GM18526 (cell line): ENCODE data around the gene FCRL6.

Experiments used
- POLR2A ChIP-seq: IDR thresholded peaks from 3 replicates; pipeline ENCODE4 v1.6.1; 2011; ENCODE audit not compliant: insufficient read length; ENCODE audit errors: extremely low read depth

The FCRL6 gene, protein sequence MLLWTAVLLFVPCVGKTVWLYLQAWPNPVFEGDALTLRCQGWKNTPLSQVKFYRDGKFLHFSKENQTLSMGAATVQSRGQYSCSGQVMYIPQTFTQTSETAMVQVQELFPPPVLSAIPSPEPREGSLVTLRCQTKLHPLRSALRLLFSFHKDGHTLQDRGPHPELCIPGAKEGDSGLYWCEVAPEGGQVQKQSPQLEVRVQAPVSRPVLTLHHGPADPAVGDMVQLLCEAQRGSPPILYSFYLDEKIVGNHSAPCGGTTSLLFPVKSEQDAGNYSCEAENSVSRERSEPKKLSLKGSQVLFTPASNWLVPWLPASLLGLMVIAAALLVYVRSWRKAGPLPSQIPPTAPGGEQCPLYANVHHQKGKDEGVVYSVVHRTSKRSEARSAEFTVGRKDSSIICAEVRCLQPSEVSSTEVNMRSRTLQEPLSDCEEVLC

DNA sequence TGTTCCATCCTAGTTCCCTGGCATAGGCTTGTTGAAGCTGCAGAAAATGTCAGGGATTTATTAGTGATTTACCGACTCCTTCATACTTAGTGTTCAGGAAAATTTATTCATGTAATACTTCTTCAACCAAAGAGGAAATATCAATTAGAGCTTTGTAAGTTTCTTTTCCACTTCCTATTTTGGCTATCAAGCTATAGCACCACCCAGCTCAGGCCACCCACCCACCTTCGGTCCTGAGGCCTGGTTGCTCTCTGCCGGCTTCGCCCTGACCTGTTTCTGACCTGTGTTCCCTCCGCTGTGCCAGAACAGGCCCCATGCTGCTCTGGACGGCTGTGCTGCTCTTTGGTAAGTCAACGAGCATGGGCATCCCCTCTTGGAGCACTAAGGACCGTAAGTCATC is at the start of gene FCRL6:
Gene FCRL6 (plus strand): TSS at position 250 of the 400 bp plus-strand sequence. CDS start 65 bp downstream, at position 315.
- no peak for TF ChIP-seq POLR2A

DNA sequence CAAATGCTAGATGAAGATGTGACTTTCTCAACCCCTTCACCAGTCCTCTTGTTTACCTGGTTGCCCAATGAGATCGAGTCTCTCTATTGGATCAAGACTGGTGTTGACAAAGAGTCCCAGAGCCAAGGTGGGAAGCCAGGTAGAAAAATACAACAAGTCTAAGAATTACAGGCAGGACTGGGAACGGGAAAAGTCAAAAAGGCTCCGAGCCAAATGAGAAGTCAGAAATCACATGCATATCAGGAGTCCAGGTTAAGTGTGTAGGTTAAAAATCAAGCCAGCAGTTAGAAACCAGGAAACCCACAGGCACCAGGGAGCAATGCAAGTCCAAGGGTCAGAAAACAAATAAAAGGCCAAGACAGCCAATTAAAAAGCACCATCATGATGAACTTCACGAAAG is 48.8 kb upstream of the FCRL6 start:
- no peak for TF ChIP-seq POLR2A

DNA sequence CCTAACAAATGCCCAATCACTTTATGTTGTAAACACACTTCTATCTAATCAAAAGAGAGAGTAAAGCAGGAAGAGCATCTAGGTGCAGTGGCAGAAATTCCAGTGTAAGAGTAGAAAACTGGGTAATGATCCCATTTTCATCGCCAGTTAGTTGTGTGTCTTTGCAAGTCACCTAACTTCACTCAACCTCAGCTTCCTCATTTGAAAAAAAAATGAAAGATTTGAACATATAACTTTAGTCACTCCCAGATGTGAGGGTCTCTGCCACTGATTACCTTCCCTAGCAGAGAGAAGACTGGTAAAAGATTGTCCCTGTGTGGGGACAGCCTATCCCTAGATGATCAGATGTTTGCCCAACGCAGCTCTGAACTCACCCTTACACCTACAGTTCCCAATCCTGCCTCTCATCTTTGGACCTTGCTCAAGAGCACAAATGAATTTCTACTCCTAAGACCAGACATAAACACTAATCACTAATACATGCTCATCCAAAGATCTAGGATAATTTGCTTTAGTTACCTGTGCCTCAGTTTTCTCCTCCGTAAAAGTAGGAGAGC is 46.6 kb upstream of the FCRL6 start:
- TF ChIP-seq POLR2A, result no peak

DNA sequence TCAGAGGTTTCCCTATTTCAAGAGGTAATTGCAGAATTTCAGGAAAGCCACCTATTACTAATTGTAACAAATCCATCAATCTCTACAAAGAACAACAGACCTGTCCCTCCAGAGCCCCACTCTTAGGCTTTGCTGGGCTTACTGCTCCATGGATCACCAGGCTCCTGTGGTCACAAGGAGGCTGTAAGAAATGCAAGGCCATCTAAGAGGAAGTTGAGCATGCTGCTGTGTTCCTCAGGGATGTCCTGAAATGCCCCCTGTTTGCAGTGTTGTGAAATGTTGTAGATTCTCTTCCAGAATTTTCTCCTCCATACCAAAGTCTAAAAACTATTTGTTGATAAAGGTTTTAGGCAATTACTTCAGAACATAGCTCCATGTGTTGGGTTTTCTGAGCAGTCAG is 45.8 kb upstream of the FCRL6 start:
- no peak for TF ChIP-seq POLR2A

DNA sequence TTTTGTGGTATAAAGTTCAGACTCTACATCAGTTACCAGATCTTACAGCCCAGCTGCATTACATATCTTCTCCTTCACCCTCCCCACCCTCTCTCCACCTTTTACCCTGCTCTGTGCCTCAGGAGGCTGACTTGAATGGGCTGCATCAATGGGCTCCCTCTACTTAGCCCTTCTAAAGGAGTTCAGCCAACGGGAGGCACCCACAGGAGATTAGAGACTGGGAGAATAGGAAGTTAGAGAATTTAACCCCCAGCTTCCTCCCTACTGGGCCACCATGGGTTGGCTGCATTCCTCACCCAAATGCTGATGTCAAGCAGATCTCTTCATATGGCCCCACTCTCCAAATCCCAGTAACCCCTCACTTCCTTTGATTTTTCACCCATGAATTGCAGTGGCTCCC is 38.5 kb upstream of the FCRL6 start:
- TF ChIP-seq POLR2A, result no peak

DNA sequence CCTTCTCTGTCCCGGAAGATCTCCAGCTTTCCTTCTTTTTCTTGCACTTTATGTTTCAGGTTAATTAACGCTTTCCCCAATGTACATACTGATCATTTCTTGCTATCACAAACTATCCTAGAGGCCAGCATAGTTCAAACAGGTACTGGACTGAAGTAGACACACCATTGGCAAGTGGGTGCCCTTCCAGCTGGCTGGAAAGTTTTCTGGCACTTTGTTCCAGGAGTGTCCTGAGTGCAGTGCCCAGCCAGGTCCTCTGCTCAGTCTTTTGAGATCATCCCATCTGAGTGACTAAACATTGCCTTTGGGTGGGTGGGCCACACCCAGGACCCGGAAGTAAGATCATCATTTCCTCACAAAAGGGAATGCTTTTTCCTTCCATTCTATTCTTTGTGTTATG is 36.4 kb upstream of the FCRL6 start:
- TF ChIP-seq POLR2A, result no peak

DNA sequence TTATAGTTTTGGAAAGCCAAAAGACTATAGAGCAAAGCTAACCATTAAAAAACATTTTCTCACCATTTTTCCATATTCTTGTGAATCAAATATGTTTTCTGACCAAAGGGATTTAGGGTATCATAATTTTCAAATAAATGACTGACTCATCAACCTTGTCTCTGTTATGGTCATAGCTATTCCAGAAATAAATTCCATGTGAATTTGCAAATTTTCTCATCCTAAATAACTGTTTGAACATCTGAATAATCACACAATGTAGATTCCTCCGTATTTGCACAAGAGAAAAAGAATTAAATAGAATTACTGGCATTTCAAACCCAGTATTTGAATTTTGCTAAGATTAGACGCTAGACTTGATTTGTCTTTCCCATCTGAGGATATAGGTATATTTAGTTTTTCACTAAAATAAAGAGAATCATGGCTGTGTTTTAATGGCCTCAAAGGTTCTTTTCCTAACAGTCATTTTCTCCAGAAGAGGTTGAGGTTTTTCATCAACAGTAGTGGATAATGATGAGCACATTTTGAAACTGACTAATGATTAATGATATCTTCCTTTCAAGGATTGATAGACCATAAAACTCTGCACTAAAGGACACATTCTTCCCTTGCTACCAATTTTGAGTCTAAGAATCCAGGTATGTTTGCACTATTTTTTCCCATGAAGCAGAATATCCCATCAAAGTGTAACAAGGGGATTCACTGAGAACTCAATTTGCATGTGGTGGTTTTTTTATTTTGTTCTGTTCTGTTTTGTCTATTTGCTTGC is 30.8 kb upstream of the FCRL6 start:
- no peak for TF ChIP-seq POLR2A

DNA sequence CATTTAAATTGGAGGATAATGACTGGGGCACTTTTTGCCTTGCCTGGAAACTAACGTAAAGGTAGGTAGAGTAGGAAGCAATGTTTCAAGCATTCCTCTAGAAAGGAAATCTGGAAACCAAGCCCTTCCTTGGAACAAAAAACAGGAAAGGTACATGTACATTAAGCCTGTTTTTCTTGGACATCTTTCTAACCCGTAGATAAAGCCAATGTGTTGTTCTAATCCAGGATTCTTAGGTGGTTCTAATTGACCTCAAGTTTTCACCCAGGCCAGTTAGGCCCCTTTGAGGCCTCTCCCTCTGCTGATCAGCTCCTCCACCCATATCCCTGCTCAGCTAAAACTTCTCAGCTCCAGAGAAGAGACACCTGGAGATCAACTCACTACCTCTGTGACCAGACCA is 27.7 kb upstream of the FCRL6 start:
- no peak for TF ChIP-seq POLR2A

DNA sequence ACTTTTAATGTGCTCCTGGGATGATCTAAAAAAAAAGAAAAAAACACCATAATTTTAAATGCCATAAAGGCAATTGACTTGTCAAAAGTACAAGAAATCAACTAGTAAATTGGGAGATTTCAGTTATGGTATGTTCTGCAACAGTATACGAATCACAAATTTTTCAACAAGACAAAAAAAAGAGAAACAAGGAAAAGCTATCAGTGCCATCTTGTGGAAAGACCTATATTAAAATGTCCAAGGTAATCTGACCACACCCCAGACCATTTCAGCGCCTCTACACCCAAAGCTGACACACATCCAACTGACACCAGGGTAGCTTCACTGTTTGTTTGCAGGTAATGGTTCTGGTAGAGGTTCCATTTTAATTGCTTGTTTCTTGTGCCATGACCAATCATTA is 26.4 kb upstream of the FCRL6 start:
- no peak for TF ChIP-seq POLR2A

DNA sequence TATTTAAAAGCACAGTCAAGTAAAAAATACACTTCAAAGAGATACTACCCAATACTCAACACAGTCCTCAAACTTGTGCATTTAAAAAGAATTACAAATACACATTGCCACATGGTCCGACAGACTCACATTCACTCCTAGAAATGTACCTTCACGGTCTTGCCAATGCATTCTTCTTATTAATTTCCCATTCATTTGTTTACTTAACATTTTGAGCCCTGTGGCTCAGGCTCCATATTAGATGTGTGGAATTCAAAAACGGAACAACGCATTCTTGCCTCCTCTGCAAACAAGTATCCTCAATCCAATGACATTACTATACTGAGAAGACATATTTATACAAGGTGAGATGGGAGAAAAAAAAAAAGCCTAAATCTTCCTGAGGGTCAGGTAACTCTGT is 23.9 kb upstream of the FCRL6 start:
- no peak for TF ChIP-seq POLR2A

DNA sequence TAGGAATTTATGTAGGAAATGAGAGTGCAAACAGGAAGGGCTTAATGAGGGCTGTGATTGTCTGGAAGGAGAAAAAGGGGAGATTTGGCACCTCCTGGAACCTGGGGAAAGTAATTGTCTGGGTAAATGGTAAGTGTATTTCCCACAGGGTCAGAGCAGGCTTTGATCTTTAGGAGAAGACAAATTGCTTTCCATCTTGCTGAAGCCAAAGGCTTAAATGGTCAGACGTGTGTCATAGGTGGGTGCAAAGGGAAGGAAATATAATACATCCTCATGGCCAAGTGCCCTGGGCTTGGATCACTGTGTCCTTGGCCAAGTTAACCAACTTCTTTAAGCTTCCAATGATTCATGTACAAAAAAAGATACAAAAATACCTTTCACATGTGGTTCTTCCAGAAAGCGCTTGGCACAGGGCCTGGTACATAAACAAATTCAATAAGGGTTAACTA is 22.7 kb upstream of the FCRL6 start:
- no peak for TF ChIP-seq POLR2A

DNA sequence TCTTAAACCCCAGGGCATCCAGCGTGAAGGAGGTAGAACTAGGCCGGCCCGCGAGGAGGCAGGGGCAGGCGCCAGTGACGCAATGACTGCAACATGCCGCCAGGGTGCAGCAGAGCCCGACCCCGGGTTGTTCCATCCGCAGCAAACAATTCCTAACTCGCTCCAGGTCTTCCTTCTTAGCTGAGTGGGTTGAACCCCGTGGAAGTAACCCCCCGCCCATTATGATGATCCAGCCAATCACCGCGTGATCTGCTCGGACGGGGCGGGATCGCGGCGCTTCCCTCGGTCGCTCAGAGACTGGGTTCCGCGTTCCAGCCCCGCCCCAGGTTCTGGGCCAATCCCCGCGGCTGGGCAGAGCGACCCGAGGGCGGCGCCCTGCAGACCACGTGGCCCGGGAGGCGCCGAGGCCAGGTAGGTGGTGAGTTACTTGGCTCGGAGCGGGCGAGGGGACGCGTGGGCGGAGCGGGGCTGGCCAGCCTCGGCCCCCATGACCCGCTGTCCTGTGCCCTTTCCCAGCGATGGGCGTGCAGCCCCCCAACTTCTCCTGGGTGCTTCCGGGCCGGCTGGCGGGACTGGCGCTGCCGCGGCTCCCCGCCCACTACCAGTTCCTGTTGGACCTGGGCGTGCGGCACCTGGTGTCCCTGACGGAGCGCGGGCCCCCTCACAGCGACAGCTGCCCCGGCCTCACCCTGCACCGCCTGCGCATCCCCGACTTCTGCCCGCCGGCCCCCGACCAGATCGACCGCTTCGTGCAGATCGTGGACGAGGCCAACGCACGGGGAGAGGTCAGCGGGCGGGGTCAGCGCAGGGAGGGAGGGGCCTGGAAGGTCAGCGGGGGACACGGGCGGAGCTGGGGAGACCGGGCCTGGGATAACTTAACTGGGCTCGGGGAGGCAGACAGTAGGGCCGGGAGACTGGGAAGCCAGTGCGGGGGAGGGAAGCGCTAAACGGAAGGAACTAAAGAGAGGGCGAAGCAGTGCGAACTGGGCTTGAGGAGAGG is 21.3 kb upstream of the FCRL6 start, which contains the start of gene DUSP23:
Gene DUSP23 (plus strand): TSS at position 380 of the 1,000 bp plus-strand sequence. CDS start 139 bp downstream, at position 519.
- peak; percentile 11 for TF ChIP-seq POLR2A

DNA sequence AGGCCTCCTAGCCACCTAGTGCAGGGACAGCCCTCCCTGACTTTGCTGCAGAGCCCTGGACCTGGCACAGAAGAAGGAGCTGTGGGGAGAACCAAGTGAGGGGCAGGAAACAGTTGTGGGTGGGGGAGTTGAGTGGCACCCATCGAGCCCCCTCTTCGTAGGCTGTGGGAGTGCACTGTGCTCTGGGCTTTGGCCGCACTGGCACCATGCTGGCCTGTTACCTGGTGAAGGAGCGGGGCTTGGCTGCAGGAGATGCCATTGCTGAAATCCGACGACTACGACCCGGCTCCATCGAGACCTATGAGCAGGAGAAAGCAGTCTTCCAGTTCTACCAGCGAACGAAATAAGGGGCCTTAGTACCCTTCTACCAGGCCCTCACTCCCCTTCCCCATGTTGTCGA is 20.2 kb upstream of the FCRL6 start:
- no peak for TF ChIP-seq POLR2A

DNA sequence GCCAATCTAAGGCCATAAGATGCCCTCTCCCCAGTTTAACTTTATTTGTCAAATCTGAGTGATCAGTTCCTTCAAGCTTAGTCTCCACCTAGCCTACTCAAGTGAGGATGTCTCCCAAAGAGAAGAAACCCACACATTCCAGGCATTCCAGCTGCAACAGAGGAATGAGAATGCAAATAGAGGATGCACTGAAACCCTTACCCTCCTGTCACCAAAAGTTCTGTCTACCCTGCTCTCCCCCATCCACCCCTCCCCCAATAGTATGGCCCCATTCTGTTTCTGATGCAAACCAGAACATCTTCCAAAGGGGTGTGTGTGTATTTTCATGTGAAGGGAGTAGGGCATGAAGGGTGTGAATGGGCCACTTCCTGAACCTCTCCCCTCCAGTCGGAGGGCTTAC is 18.4 kb upstream of the FCRL6 start:
- no peak for TF ChIP-seq POLR2A

DNA sequence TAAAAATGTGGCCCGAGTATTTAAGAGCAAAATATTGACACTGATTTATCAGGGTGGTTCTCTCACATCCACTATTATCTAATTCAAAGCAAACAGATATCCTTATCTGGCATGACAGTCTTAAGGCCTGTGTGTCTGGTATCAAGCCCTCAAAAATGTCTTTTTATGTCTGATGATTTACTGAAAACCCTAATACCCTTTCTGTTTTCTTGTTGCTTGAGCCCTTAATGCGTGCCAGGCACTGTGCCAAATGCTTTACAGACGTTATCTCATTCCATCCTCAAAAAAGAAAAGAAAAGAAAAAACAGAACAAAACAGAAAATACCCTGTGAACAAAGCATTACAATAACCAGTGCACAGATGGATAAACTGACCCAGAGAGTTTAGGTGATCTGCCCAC is 15.7 kb upstream of the FCRL6 start:
- TF ChIP-seq POLR2A, result no peak
